ENCODE results near the gene BRD3OS. TPM values are rescaled to one million over a fixed set of nuclear protein-coding genes. Genes with fewer than 3 reads are reported as not detected.

Gene BRD3OS
- total and polyA plus RNA-seq, 2 of the 13 experiments (the other 11 are each of a cell fraction or from before 2014, with no cell fraction given), result 4.9 to 5.7 TPM

DNA sequence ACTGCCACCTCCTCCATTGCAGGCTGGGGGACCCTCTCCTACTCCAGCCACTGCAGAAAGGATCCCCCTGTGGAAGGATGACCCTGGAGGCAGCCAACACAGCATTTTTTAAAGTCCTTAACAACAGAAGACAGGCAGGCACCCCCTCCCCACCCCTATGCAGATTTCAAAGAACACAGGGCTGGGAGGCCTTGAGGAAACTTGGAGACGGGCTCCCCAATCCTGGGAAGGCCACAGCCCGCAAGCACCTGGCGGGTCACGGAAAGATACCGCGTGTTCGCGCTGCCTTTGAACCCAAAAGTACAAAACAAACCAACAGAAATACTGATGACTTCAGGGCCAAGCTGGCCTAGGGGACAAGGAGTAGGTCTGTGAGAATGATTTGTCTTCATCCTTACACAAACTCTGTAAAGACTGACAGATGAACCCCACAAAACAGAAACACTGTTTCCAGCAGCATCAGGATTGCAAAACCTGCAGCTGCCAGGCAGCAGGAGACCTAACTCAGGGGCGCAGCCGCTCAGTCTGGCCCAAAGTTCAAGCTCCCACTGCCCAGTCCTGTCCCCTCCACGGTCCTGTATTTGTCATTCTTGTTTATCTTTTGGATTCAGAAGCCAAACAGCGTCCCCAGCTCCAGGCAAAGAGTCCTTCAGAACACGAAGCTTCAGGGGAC, 46.9 kb upstream of the BRD3OS start (continued):
- TF ChIP-seq, protein P1, sequence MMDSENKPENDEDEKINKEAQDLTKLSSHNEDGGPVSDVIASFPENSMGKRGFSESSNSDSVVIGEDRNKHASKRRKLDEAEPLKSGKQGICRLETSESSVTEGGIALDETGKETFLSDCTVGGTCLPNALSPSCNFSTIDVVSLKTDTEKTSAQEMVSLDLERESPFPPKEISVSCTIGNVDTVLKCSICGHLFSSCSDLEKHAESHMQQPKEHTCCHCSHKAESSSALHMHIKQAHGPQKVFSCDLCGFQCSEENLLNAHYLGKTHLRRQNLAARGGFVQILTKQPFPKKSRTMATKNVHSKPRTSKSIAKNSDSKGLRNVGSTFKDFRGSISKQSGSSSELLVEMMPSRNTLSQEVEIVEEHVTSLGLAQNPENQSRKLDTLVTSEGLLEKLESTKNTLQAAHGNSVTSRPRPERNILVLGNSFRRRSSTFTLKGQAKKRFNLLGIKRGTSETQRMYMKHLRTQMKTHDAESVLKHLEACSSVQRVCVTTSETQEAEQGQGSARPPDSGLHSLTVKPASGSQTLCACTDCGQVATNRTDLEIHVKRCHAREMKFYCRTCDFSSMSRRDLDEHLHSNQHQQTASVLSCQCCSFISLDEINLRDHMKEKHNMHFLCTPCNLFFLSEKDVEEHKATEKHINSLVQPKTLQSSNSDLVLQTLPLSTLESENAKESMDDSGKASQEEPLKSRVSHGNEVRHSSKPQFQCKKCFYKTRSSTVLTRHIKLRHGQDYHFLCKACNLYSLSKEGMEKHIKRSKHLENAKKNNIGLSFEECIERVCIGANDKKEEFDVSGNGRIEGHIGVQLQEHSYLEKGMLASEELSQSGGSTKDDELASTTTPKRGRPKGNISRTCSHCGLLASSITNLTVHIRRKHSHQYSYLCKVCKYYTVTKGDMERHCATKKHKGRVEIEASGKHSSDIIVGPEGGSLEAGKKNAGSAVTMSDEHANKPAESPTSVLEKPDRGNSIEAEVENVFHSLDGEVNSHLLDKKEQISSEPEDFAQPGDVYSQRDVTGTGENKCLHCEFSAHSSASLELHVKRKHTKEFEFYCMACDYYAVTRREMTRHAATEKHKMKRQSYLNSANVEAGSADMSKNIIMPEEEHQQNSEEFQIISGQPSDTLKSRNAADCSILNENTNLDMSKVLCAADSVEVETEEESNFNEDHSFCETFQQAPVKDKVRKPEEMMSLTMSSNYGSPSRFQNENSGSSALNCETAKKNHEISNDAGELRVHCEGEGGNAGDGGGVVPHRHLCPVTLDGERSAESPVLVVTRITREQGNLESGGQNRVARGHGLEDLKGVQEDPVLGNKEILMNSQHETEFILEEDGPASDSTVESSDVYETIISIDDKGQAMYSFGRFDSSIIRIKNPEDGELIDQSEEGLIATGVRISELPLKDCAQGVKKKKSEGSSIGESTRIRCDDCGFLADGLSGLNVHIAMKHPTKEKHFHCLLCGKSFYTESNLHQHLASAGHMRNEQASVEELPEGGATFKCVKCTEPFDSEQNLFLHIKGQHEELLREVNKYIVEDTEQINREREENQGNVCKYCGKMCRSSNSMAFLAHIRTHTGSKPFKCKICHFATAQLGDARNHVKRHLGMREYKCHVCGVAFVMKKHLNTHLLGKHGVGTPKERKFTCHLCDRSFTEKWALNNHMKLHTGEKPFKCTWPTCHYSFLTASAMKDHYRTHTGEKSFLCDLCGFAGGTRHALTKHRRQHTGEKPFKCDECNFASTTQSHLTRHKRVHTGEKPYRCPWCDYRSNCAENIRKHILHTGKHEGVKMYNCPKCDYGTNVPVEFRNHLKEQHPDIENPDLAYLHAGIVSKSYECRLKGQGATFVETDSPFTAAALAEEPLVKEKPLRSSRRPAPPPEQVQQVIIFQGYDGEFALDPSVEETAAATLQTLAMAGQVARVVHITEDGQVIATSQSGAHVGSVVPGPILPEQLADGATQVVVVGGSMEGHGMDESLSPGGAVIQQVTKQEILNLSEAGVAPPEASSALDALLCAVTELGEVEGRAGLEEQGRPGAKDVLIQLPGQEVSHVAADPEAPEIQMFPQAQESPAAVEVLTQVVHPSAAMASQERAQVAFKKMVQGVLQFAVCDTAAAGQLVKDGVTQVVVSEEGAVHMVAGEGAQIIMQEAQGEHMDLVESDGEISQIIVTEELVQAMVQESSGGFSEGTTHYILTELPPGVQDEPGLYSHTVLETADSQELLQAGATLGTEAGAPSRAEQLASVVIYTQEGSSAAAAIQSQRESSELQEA (CRISPR knock-in tag; IDR thresholded peaks at IDR 0.05; ENCODE audit: not compliant biosample characterization), result no peak
- TF ChIP-seq MAFG (CRISPR knock-in tag; IDR thresholded peaks at IDR 0.05) (no peak), ZBTB7B (CRISPR knock-in tag; IDR thresholded peaks at IDR 0.05) (peak; percentile 92; the same call in 1 of the 2 replicates), FIP1L1 (IDR thresholded peaks at IDR 0.05; ENCODE audit: borderline replicate concordance, insufficient read depth, low read depth, low read length) (no peak), ZNF7 (CRISPR knock-in tag; IDR thresholded peaks at IDR 0.05) (no peak), HNRNPK (IDR thresholded peaks at IDR 0.05; ENCODE audit: low read depth, low read length, poor library complexity, severe bottlenecking) (no peak), NFATC3 (CRISPR knock-in tag; IDR thresholded peaks at IDR 0.05) (no peak), MAF1 (CRISPR knock-in tag; IDR thresholded peaks at IDR 0.05; ENCODE audit: borderline replicate concordance) (no peak), ARNTL (CRISPR knock-in tag; IDR thresholded peaks at IDR 0.05) (no peak; the same call in 1 of the 2 replicates), ARNT (IDR thresholded peaks at IDR 0.05) (no peak)
- TF ChIP-seq, protein P2, sequence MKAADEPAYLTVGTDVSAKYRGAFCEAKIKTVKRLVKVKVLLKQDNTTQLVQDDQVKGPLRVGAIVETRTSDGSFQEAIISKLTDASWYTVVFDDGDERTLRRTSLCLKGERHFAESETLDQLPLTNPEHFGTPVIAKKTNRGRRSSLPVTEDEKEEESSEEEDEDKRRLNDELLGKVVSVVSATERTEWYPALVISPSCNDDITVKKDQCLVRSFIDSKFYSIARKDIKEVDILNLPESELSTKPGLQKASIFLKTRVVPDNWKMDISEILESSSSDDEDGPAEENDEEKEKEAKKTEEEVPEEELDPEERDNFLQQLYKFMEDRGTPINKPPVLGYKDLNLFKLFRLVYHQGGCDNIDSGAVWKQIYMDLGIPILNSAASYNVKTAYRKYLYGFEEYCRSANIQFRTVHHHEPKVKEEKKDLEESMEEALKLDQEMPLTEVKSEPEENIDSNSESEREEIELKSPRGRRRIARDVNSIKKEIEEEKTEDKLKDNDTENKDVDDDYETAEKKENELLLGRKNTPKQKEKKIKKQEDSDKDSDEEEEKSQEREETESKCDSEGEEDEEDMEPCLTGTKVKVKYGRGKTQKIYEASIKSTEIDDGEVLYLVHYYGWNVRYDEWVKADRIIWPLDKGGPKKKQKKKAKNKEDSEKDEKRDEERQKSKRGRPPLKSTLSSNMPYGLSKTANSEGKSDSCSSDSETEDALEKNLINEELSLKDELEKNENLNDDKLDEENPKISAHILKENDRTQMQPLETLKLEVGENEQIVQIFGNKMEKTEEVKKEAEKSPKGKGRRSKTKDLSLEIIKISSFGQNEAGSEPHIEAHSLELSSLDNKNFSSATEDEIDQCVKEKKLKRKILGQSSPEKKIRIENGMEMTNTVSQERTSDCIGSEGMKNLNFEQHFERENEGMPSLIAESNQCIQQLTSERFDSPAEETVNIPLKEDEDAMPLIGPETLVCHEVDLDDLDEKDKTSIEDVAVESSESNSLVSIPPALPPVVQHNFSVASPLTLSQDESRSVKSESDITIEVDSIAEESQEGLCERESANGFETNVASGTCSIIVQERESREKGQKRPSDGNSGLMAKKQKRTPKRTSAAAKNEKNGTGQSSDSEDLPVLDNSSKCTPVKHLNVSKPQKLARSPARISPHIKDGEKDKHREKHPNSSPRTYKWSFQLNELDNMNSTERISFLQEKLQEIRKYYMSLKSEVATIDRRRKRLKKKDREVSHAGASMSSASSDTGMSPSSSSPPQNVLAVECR (CRISPR knock-in tag; IDR thresholded peaks at IDR 0.05; ENCODE audit: borderline replicate concordance), result peak; percentile 70; the same call in 1 of the 2 replicates
- TF ChIP-seq, protein P3, sequence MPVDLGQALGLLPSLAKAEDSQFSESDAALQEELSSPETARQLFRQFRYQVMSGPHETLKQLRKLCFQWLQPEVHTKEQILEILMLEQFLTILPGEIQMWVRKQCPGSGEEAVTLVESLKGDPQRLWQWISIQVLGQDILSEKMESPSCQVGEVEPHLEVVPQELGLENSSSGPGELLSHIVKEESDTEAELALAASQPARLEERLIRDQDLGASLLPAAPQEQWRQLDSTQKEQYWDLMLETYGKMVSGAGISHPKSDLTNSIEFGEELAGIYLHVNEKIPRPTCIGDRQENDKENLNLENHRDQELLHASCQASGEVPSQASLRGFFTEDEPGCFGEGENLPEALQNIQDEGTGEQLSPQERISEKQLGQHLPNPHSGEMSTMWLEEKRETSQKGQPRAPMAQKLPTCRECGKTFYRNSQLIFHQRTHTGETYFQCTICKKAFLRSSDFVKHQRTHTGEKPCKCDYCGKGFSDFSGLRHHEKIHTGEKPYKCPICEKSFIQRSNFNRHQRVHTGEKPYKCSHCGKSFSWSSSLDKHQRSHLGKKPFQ (CRISPR knock-in tag; IDR thresholded peaks at IDR 0.05; ENCODE audit: insufficient replicate concordance), result no peak
- TF ChIP-seq, protein P4, sequence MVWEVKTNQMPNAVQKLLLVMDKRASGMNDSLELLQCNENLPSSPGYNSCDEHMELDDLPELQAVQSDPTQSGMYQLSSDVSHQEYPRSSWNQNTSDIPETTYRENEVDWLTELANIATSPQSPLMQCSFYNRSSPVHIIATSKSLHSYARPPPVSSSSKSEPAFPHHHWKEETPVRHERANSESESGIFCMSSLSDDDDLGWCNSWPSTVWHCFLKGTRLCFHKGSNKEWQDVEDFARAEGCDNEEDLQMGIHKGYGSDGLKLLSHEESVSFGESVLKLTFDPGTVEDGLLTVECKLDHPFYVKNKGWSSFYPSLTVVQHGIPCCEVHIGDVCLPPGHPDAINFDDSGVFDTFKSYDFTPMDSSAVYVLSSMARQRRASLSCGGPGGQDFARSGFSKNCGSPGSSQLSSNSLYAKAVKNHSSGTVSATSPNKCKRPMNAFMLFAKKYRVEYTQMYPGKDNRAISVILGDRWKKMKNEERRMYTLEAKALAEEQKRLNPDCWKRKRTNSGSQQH (CRISPR knock-in tag; IDR thresholded peaks at IDR 0.05; ENCODE audit: low read depth), result peak; percentile 75
